K562 (cell line): Measurements from ENCODE around the gene GRM5. TPM values are rescaled to one million over a fixed set of nuclear protein-coding genes. Genes with fewer than 3 reads are reported as not detected.
"Not testable (repeated sequence)": the region's sequence is repeated elsewhere in the genome, so short reads cannot be mapped to it uniquely, and the experiment has no call there.

Source experiments
- ATAC-seq: fragments of 200-7000 bp; cut with Tn5 transposase; 3 replicates; pipeline ENCODE4 v1.9.1; 2020; ENCODE audit warnings: moderate library complexity
- BruUV-seq: library from RNA; stranded (reverse); fragments of 400-500 nt; replicated peaks from 2 replicates; lab custom pipeline; 2021; lab: Mats Ljungman, UMichigan
- CTCF ChIA-PET: fragments of 300-600 bp; formaldehyde crosslinking; extraction: SDS; loops from one replicate; lab custom pipeline; 2021; ENCODE audit warnings: low intra/inter-chr PET ratio; lab: Yijun Ruan, JAX
- POLR2A ChIA-PET: fragments of 300-600, 350-650 bp; sonication (Branson Sonifier 250); formaldehyde crosslinking; extraction: SDS; loops from one replicate; lab custom pipeline; 2021; ENCODE audit warnings: antibody characterized with exemption, inconsistent platforms; lab: Yijun Ruan, JAX
- DNase-seq, 4 experiments: peaks; one replicate each; pipeline versions ENCODE4 v3.0.0 to v3.0.0-alpha.2; 2011 to 2018; ENCODE audit warnings: low spot score in 3 of 4, mixed read lengths in 3 of 4; ENCODE audit errors: extremely low read depth in 1 of 4
- FAIRE-seq: peaks from 2 replicates; lab custom pipeline; 2011; peaks lifted over from hg19 to GRCh38; lab: Jason Lieb, UNC
- H2AFZ ChIP-seq: 2 replicates; pipeline ENCODE4 v1.6.0; 2011; ENCODE audit warnings: low read depth, low read length, control low read depth, inconsistent platforms
- H3K27ac ChIP-seq: fragments of 200-600 bp; 3 replicates; pipeline ENCODE4 v1.8.0; 2011; ENCODE audit warnings: low read depth, mild to moderate bottlenecking, control low read depth, inconsistent platforms, low read length, moderate library complexity, mixed read lengths; ENCODE audit errors: extremely low read depth
- H3K27me3 ChIP-seq, 2 experiments: fragments of 300-600 bp in 1 of 2; 2 replicates in 1 of 2; 3 replicates in 1 of 2; pipeline versions ENCODE4 v1.6.0 to v1.8.0; 2011; ENCODE audit warnings: inconsistent platforms in 2 of 2, low read length in 2 of 2, mild to moderate bottlenecking in 1 of 2, mixed read lengths in 1 of 2, moderate library complexity in 1 of 2; ENCODE audit not compliant: control insufficient read depth in 2 of 2, insufficient read depth in 2 of 2
- H3K36me3 ChIP-seq: fragments of 300-600 bp; 3 replicates; pipeline ENCODE4 v1.8.0; 2011; ENCODE audit warnings: mild to moderate bottlenecking, low read length, inconsistent platforms; ENCODE audit not compliant: control insufficient read depth, insufficient read depth
- H3K4me1 ChIP-seq, 2 experiments: fragments of 200-600 bp in 1 of 2; replicated peaks in 1 of 2; 2 replicates in 1 of 2; 3 replicates in 1 of 2; pipeline versions ENCODE4 v1.5.1 to v1.8.0; 2011; ENCODE audit warnings: inconsistent platforms in 2 of 2, low read length in 2 of 2, mild to moderate bottlenecking in 1 of 2, mixed read lengths in 1 of 2, moderate library complexity in 1 of 2; ENCODE audit not compliant: control insufficient read depth in 2 of 2, insufficient read depth in 2 of 2
- H3K4me2 ChIP-seq: 2 replicates; pipeline ENCODE4 v1.6.1; 2011; ENCODE audit warnings: low read length, control low read depth, inconsistent platforms, mixed read lengths; ENCODE audit not compliant: insufficient read depth
- H3K4me3 ChIP-seq: fragments of 200-600 bp; sonication (generic), shearing (Covaris generic); 2 replicates; pipeline ENCODE4 v1.5.1; 2016; ENCODE audit warnings: control low read depth, inconsistent platforms
- H3K79me2 ChIP-seq: fragments of 200-600 bp; 3 replicates; pipeline ENCODE4 v1.8.0; 2011; ENCODE audit warnings: low read length, inconsistent platforms; ENCODE audit not compliant: control insufficient read depth, insufficient read depth
- H3K9ac ChIP-seq, 2 experiments: 2 replicates each; pipeline versions ENCODE4 v1.6.0 to v1.6.1; 2011; ENCODE audit warnings: low read depth in 2 of 2, low read length in 2 of 2, control low read depth in 1 of 2, inconsistent platforms in 1 of 2, mild to moderate bottlenecking in 1 of 2, mixed read lengths in 1 of 2; ENCODE audit not compliant: insufficient read depth in 1 of 2
- H3K9me1 ChIP-seq: one replicate; pipeline ENCODE4 v1.6.0; 2011; ENCODE audit warnings: inconsistent platforms, mild to moderate bottlenecking, low read length, moderate library complexity; ENCODE audit not compliant: control insufficient read depth, insufficient read depth
- H3K9me3 ChIP-seq: replicated peaks from 2 replicates; pipeline ENCODE4 v1.5.1; 2011; ENCODE audit warnings: low read depth, low read length, inconsistent platforms; ENCODE audit not compliant: control insufficient read depth, insufficient read depth
- H4K20me1 ChIP-seq: replicated peaks from 2 replicates; pipeline ENCODE4 v1.6.1; 2011; ENCODE audit warnings: low read length, inconsistent platforms, mixed read lengths; ENCODE audit not compliant: control insufficient read depth, insufficient read depth
- CREB1 ChIP-seq, 2 experiments: sonication (generic) in 1 of 2; formaldehyde crosslinking in 1 of 2; IDR thresholded peaks; 2 replicates each; pipeline versions ENCODE4 v1.6.1 to v1.8.0; 2012 to 2022; ENCODE audit warnings: inconsistent platforms in 1 of 2, mild to moderate bottlenecking in 1 of 2, missing genetic modification reagents in 1 of 2, moderate library complexity in 1 of 2
- DDX20 ChIP-seq: fragments of 450-650 bp; IDR thresholded peaks from 2 replicates; pipeline ENCODE4 v1.6.1; 2016; ENCODE audit warnings: missing genetic modification characterization, low read depth, mild to moderate bottlenecking, missing compliant biosample characterization, moderate library complexity
- PHB2 ChIP-seq: fragments of 450-650 bp; IDR thresholded peaks from 2 replicates; pipeline ENCODE4 v1.6.1; 2017; ENCODE audit warnings: low read depth
- RERE ChIP-seq: sonication (generic); formaldehyde crosslinking; IDR thresholded peaks from 2 replicates; pipeline ENCODE4 v1.8.0; 2023; ENCODE audit warnings: missing genetic modification reagents, mild to moderate bottlenecking, borderline replicate concordance
- TFAP4 ChIP-seq: sonication (generic); formaldehyde crosslinking; IDR thresholded peaks from 2 replicates; pipeline ENCODE4 v1.8.0; 2022; ENCODE audit warnings: missing genetic modification reagents, mild to moderate bottlenecking, moderate library complexity, borderline replicate concordance
- WGBS: fragments of 100-300 bp; shearing (Covaris generic); methylation state at CpG from one replicate; pipeline ENCODE4 v1.1.6; 2016; ENCODE audit warnings: low coverage, mixed read lengths; ENCODE audit not compliant: insufficient coverage; ENCODE audit errors: missing lambda C conversion rate; 5-methylcytosine and 5-hydroxymethylcytosine counted together
- in situ Hi-C: fragments of 300-500 bp; cut with MboI; formaldehyde crosslinking; loops from 4 replicates; pipeline ENCODE4 v1.15.0; 2018; ENCODE audit warnings: inconsistent platforms, mixed read lengths
- intact Hi-C: fragments of 100-400 bp; cut with micrococcal nuclease; formaldehyde crosslinking; loops from 2 replicates; pipeline ENCODE4 v1.14.2; 2022
- polyA plus RNA-seq, 8 experiments: library from polyadenylated mRNA; depleted of rRNA in 4 of 8; stranded (reverse) in 5 of 8; unstranded in 3 of 8; fragments of >200 nt; fragmentation: Nextera tagmentation in 2 of 8; fragmentation: Illumina TruSeq in 1 of 8; extraction: Ambion mirVana in 2 of 8; extraction: Trizol in 1 of 8; gene quantifications; 2 replicates each; pipeline versions ENCODE4 v1.2.1 to v1.2.3, GENCODE V29; 2011 to 2014; ENCODE audit warnings: inconsistent platforms in 1 of 8, missing spikeins in 1 of 8
- total RNA-seq, 7 experiments: library from RNA; depleted of rRNA in 6 of 7; stranded (reverse); fragments of >200 nt in 6 of 7; fragmentation: Illumina TruSeq in 2 of 7; extraction: Trizol in 2 of 7; gene quantifications; 2 replicates each; pipeline versions ENCODE4 v1.2.1 to v1.2.3, GENCODE V29; 2011 to 2021; ENCODE audit warnings: low replicate concordance in 1 of 7

GRM5 gene
- total and polyA plus RNA-seq, 9 of the 15 experiments (the other 6 are each of a cell fraction or from before 2014, with no cell fraction given) = not detected

- H3K4me1 ChIP-seq = no peaks in the 10 kb centered on the region
- no peak overlapping the region for H2AFZ ChIP-seq
- ATAC-seq (no peak), DNase-seq (no peak), FAIRE-seq (no peak)
- in situ Hi-C loops = no loop called here
- no peak overlapping the region for H3K9ac ChIP-seq
- intact Hi-C loops = no loop called here
- no peak overlapping the region for H3K27ac ChIP-seq
- CTCF ChIA-PET = no interaction called here
- TF ChIP-seq RERE (no peak), DDX20 (tag) (no peak), CREB1 (IDR thresholded peaks at IDR 0.05) (no peak), CREB1 (CRISPR knock-in tag; IDR thresholded peaks at IDR 0.05) (no peak), PHB2 (no peak), TFAP4 (no peak)
- no peaks in the 10 kb centered on the region for H3K27me3 ChIP-seq
- no peaks in the 10 kb centered on the region for H4K20me1 ChIP-seq
- WGBS = 0% methylated on average over 1 of the region's 1 CpG
- 0 out of 2 replicates have a peak, but pooled peaks cover 2% of the 10 kb centered on the region for H3K9me3 ChIP-seq
- H3K4me3 ChIP-seq = no peak overlapping the region
- POLR2A ChIA-PET = no interaction called here
- no peaks in the 10 kb centered on the region for H3K79me2 ChIP-seq
- H3K9me1 ChIP-seq = no peaks in the 10 kb centered on the region
- no peak overlapping the region for H3K4me2 ChIP-seq
- no TSS peak for BruUV-seq
- no peaks in the 10 kb centered on the region for H3K36me3 ChIP-seq
These were observed 50.2 kb downstream of the GRM5 start for GRCh38 chr11:89015614-89016013.

GRCh38 chr11:89000852-89001251 lies 64.9 kb downstream of the GRM5 start:
- POLR2A ChIA-PET, H3K79me2 ChIP-seq, CTCF ChIA-PET, H4K20me1 ChIP-seq, H3K9me1 ChIP-seq, in situ Hi-C loops, H3K9ac ChIP-seq, DNase-seq, H3K4me3 ChIP-seq, H3K9me3 ChIP-seq, ATAC-seq, H3K36me3 ChIP-seq, BruUV-seq, FAIRE-seq, H3K4me1 ChIP-seq, H3K27ac ChIP-seq, H3K27me3 ChIP-seq, intact Hi-C loops, H2AFZ ChIP-seq, H3K4me2 ChIP-seq: not testable (repeated sequence)
